ENCODE data around the gene KIAA0513.

Gene KIAA0513

GRCh38 chr16:85088570-85089199 lies 61.1 kb downstream of the KIAA0513 start:
- no peak for TF ChIP-seq CTCF (conservative IDR thresholded peaks at IDR 0.05; ENCODE audit: low read depth, low read length)
- H3K4me3 ChIP-seq (ENCODE audit: low read depth, low read length) = no peak overlapping the region
- no peak for DNase-seq (ENCODE audit: low read depth)

DNA sequence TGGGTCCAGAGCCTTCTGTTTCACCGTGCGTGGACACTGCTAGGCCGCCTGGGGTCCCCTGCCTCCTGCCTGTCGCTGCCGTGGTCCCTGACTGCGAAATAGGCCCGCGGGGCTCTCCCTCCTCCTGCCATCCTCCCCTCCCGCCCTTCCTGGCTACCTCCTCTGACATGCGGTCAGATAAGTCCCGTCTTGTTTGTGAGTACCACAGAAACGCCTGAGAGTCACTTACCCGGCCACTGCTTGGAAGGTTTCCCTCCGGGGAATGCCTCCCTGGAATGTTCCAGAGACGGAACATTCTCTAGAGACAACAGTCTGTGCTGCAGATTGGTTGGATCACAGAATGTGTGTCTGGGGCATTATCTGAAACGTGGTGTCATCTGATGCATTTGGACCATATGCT lies 61.9 kb downstream of the KIAA0513 start:
- H3K4me3 ChIP-seq (ENCODE audit: low read depth, low read length) = no peak overlapping the region
- DNase-seq (ENCODE audit: low read depth) = no peak
- TF ChIP-seq CTCF (conservative IDR thresholded peaks at IDR 0.05; ENCODE audit: low read depth, low read length) = no peak

GRCh38 chr16:85090181-85090580 lies 62.6 kb downstream of the KIAA0513 start:
- no peak for TF ChIP-seq CTCF (conservative IDR thresholded peaks at IDR 0.05; ENCODE audit: low read depth, low read length)
- no peak overlapping the region for H3K4me3 ChIP-seq (ENCODE audit: low read depth, low read length)
- no peak for DNase-seq (ENCODE audit: low read depth)

GRCh38 chr16:85090873-85091521 lies 63.4 kb downstream of the KIAA0513 start:
- DNase-seq (ENCODE audit: low read depth) = no peak
- no peak overlapping the region for H3K4me3 ChIP-seq (ENCODE audit: low read depth, low read length)
- no peak for TF ChIP-seq CTCF (conservative IDR thresholded peaks at IDR 0.05; ENCODE audit: low read depth, low read length)

GRCh38 chr16:85091522-85091910 lies 63.9 kb downstream of the KIAA0513 start:
- no peak for TF ChIP-seq CTCF (conservative IDR thresholded peaks at IDR 0.05; ENCODE audit: low read depth, low read length)
- DNase-seq (ENCODE audit: low read depth) = no peak
- no peak overlapping the region for H3K4me3 ChIP-seq (ENCODE audit: low read depth, low read length)

GRCh38 chr16:85092309-85092708 lies 64.7 kb downstream of the KIAA0513 start:
- TF ChIP-seq CTCF (conservative IDR thresholded peaks at IDR 0.05; ENCODE audit: low read depth, low read length) = no peak
- no peak overlapping the region for H3K4me3 ChIP-seq (ENCODE audit: low read depth, low read length)
- no peak for DNase-seq (ENCODE audit: low read depth)

DNA sequence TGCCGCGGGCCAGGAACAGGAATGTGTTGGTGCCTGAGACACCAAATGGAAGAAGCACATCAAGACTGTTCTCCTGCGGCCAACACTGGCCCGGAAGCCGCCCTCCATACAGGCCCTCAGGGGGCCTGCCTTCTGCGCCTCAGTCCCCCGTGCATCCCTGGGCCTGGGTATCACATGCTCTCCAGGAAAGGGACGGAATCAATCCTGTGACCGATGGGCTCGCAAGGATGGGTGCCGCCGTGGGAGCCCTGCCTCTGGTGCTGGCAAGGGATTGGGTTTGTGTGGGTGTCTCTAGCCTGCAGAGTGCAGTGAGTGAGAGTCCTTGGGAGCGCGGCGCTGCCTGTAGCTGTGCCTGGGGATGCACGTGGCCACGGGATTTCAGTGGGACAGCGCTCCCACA lies 65.3 kb downstream of the KIAA0513 start:
- no peak for TF ChIP-seq CTCF (conservative IDR thresholded peaks at IDR 0.05; ENCODE audit: low read depth, low read length)
- DNase-seq (ENCODE audit: low read depth) = no peak

More for the DNA sequence above, 65.3 kb downstream of the KIAA0513 start:
- no peak overlapping the region for H3K4me3 ChIP-seq (ENCODE audit: low read depth, low read length)

Measured in choroid plexus epithelial cell (primary cell).